ENCODE measurements around the gene IRX2. TPM values are rescaled to one million over a fixed set of nuclear protein-coding genes. Genes with fewer than 3 reads are reported as not detected.

Gene IRX2
- not detected for total RNA-seq (2013)
- polyA plus RNA-seq = not detected
- polyA minus RNA-seq = not detected in 2 replicates
- total RNA-seq = 0 to 23.7 (median 0.03) reads per million in 11 experiments

GRCh38 chr5:2751592-2752021 lies at the start of gene IRX2:
IRX2 (minus strand) TSS chr5:2751677; CDS start chr5:2751413, 264 bp downstream.
- H3K79me2 ChIP-seq (ENCODE audit: insufficient read depth, low read length) = no peaks in the 10 kb centered on the region
- no peaks in the 10 kb centered on the region for H4K20me1 ChIP-seq (ENCODE audit: insufficient read depth, low read length)
- H3K9me3 ChIP-seq (replicated peaks in 1 of 2; ENCODE audit: control insufficient read depth in 1 of 2, insufficient read depth in 1 of 2, low read length in 2 of 2) = peaks cover 0 to 38% of the 10 kb centered on the region in 2 donors
- H3K27me3 ChIP-seq (ENCODE audit: control insufficient read depth in 2 of 2, insufficient read depth in 2 of 2, low read length in 2 of 2) = peaks cover 48 to 80% of the 10 kb centered on the region in 2 donors
- H3K4me1 ChIP-seq (ENCODE audit: control insufficient read depth in 1 of 2, insufficient read depth in 2 of 2, low read length in 2 of 2) = no peaks in the 10 kb centered on the region
- H3K9me3 Mint-ChIP-seq = peaks cover 0 to 30% (median 12%) of the 10 kb centered on the region in 7 donors
- DNase-seq = no peak
- peaks cover 3 to 7% of the 10 kb centered on the region in 2 donors for H3K36me3 Mint-ChIP-seq
- no peak for TF ChIP-seq CTCF (IDR thresholded peaks at IDR 0.05)
- no peak within 1 kb of the TSS for H3K4me2 ChIP-seq (replicated peaks; ENCODE audit: extremely low read depth, low read length, poor library complexity, severe bottlenecking)
- H3K4me1 Mint-ChIP-seq = peaks cover 3% of the 10 kb centered on the region
- WGBS (ENCODE audit: insufficient coverage) = 5% methylated on average over 26 of the region's 53 CpGs
- H3K4me3 ChIP-seq (replicated peaks in 1 of 3; ENCODE audit: low read depth in 2 of 3, low read length in 3 of 3) = no peak within 1 kb of the TSS
- H3K27ac ChIP-seq (ENCODE audit: low read depth in 1 of 2, low read length in 2 of 2) = no peak within 1 kb of the TSS
- intact Hi-C loops (cut with micrococcal nuclease) = no loop called here
- H3K4me3 Mint-ChIP-seq = peak within 1 kb of the TSS in 1 of 2 donors; percentile 83
- H3K36me3 ChIP-seq (replicated peaks in 1 of 2; ENCODE audit: control insufficient read depth in 1 of 2, insufficient read depth in 2 of 2, low read length in 2 of 2) = no peaks in the 10 kb centered on the region
- H2AFZ ChIP-seq (ENCODE audit: insufficient read depth, low read depth, low read length, poor library complexity, severe bottlenecking) = no peak within 1 kb of the TSS
- H3K27me3 Mint-ChIP-seq (ENCODE audit: low read depth in 3 of 3) = peaks cover 66 to 88% (median 81%) of the 10 kb centered on the region in 3 donors
- no peak within 1 kb of the TSS for H3K27ac Mint-ChIP-seq
- no peak within 1 kb of the TSS for H3K9ac ChIP-seq (ENCODE audit: insufficient read depth, low read length, poor library complexity, severe bottlenecking)

GRCh38 chr5:2800035-2800434 lies 48.6 kb upstream of the IRX2 start:
- no peaks in the 10 kb centered on the region for H3K27me3 ChIP-seq (ENCODE audit: control insufficient read depth in 2 of 2, insufficient read depth in 2 of 2, low read length in 2 of 2)
- no peak for TF ChIP-seq CTCF (IDR thresholded peaks at IDR 0.05)
- no peak overlapping the region for H2AFZ ChIP-seq (ENCODE audit: insufficient read depth, low read depth, low read length, poor library complexity, severe bottlenecking)
- no peaks in the 10 kb centered on the region for H3K4me1 ChIP-seq (ENCODE audit: control insufficient read depth in 1 of 2, insufficient read depth in 2 of 2, low read length in 2 of 2)
- H3K79me2 ChIP-seq (ENCODE audit: insufficient read depth, low read length) = no peaks in the 10 kb centered on the region
- no peak overlapping the region for H3K27ac ChIP-seq (ENCODE audit: low read depth in 1 of 2, low read length in 2 of 2)
- peaks cover 0 to 1% (median 0%) of the 10 kb centered on the region in 3 donors for H3K27me3 Mint-ChIP-seq (ENCODE audit: low read depth in 3 of 3)
- peaks cover 0 to 3% of the 10 kb centered on the region in 2 donors for H3K9me3 ChIP-seq (replicated peaks in 1 of 2; ENCODE audit: control insufficient read depth in 1 of 2, insufficient read depth in 1 of 2, low read length in 2 of 2)
- no peak overlapping the region for H3K9ac ChIP-seq (ENCODE audit: insufficient read depth, low read length, poor library complexity, severe bottlenecking)
- intact Hi-C loops (cut with micrococcal nuclease) = no loop called here
- DNase-seq = no peak
- no peaks in the 10 kb centered on the region for H3K4me1 Mint-ChIP-seq
- H3K4me3 ChIP-seq (replicated peaks in 1 of 3; ENCODE audit: low read depth in 2 of 3, low read length in 3 of 3) = no peak overlapping the region
- no peak overlapping the region for H3K4me2 ChIP-seq (replicated peaks; ENCODE audit: extremely low read depth, low read length, poor library complexity, severe bottlenecking)
- 98% methylated on average over 10 of the region's 12 CpGs for WGBS (ENCODE audit: insufficient coverage)
- no peaks in the 10 kb centered on the region for H3K36me3 Mint-ChIP-seq
- no peak overlapping the region for H3K4me3 Mint-ChIP-seq
- H3K36me3 ChIP-seq (replicated peaks in 1 of 2; ENCODE audit: control insufficient read depth in 1 of 2, insufficient read depth in 2 of 2, low read length in 2 of 2) = no peaks in the 10 kb centered on the region
- H4K20me1 ChIP-seq (ENCODE audit: insufficient read depth, low read length) = no peaks in the 10 kb centered on the region
- peaks cover 0 to 4% (median 0%) of the 10 kb centered on the region in 7 donors for H3K9me3 Mint-ChIP-seq
- H3K27ac Mint-ChIP-seq = no peak overlapping the region
